Subcutaneous abdominal adipose tissue (tissue), 5 donors: Measurements from ENCODE around the gene SDS.

Source experiments
- H3K27ac ChIP-seq: one replicate; pipeline ENCODE4 v1.7.0; 2013; ENCODE audit warnings: low read depth, mild to moderate bottlenecking, inconsistent platforms, low read length, moderate library complexity
- H3K27me3 ChIP-seq, 5 donors: one replicate each; pipeline ENCODE4 v1.7.0; 2013; ENCODE audit warnings: low read length in 5 of 5, inconsistent platforms in 1 of 5; ENCODE audit not compliant: control insufficient read depth in 5 of 5, insufficient read depth in 4 of 5
- H3K36me3 ChIP-seq, 5 donors: one replicate each; pipeline ENCODE4 v1.7.0; 2013; ENCODE audit warnings: low read length in 5 of 5; ENCODE audit not compliant: control insufficient read depth in 5 of 5, insufficient read depth in 5 of 5
- H3K4me1 ChIP-seq, 5 donors: one replicate each; pipeline ENCODE4 v1.7.0; 2013; ENCODE audit warnings: low read length in 5 of 5, mild to moderate bottlenecking in 3 of 5, moderate library complexity in 1 of 5; ENCODE audit not compliant: control insufficient read depth in 5 of 5, insufficient read depth in 5 of 5
- H3K4me3 ChIP-seq, 5 donors: one replicate each; pipeline ENCODE4 v1.7.0; 2013; ENCODE audit warnings: low read length in 5 of 5, low read depth in 1 of 5
- H3K9ac ChIP-seq, 5 donors: one replicate each; pipeline ENCODE4 v1.7.0; 2013; ENCODE audit warnings: low read length in 5 of 5, mild to moderate bottlenecking in 4 of 5, moderate library complexity in 3 of 5
- H3K9me3 ChIP-seq, 5 donors: one replicate each; pipeline ENCODE4 v1.7.0; 2013; ENCODE audit warnings: low read length in 5 of 5; ENCODE audit not compliant: control insufficient read depth in 5 of 5
- donor health status: healthy.
- donor health status: healthy.
- donor health status: healthy.
- donor health status: healthy.
- donor health status: healthy.

The SDS gene

GRCh38 chr12:113392988-113393579 lies 10.6 kb downstream of the SDS start:
- Histone ChIP-seq H3K27me3 (no peaks in the 10 kb centered on the region), H3K4me1 (no peaks in the 10 kb centered on the region), H3K9ac (no peak overlapping the region), H3K9me3 (peaks cover 0 to 5% (median 2%) of the 10 kb centered on the region in 5 donors), H3K4me3 (no peak overlapping the region), H3K27ac (no peak overlapping the region), H3K36me3 (peaks cover 4 to 37% (median 31%) of the 10 kb centered on the region in 5 donors)

GRCh38 chr12:113392520-113392919 lies 11.2 kb downstream of the SDS start:
- Histone ChIP-seq H3K27me3 (no peaks in the 10 kb centered on the region), H3K9me3 (peaks cover 0 to 5% (median 2%) of the 10 kb centered on the region in 5 donors)

GRCh38 chr12:113391650-113392337 lies 11.9 kb downstream of the SDS start:
- H3K9ac ChIP-seq: no peak overlapping the region
- H3K9me3 ChIP-seq: peaks cover 0 to 5% (median 2%) of the 10 kb centered on the region in 5 donors
- H3K4me3 ChIP-seq: no peak overlapping the region
- peaks cover 4 to 50% (median 42%) of the 10 kb centered on the region in 5 donors for H3K36me3 ChIP-seq
- no peak overlapping the region for H3K27ac ChIP-seq
- H3K27me3 ChIP-seq: no peaks in the 10 kb centered on the region
- H3K4me1 ChIP-seq: no peaks in the 10 kb centered on the region

More at GRCh38 chr12:113392520-113392919, 11.2 kb downstream of the SDS start:
- no peak overlapping the region for H3K27ac ChIP-seq
- H3K36me3 ChIP-seq: peaks cover 4 to 43% (median 35%) of the 10 kb centered on the region in 5 donors
- H3K9ac ChIP-seq: no peak overlapping the region
- H3K4me1 ChIP-seq: no peaks in the 10 kb centered on the region
- H3K4me3 ChIP-seq: no peak overlapping the region

GRCh38 chr12:113391145-113391544 lies 12.5 kb downstream of the SDS start:
- Histone ChIP-seq H3K36me3 (peaks cover 4 to 55% (median 44%) of the 10 kb centered on the region in 5 donors), H3K4me1 (no peaks in the 10 kb centered on the region), H3K27ac (no peak overlapping the region), H3K27me3 (no peaks in the 10 kb centered on the region), H3K4me3 (no peak overlapping the region), H3K9ac (no peak overlapping the region), H3K9me3 (peaks cover 0 to 5% (median 2%) of the 10 kb centered on the region in 5 donors)

GRCh38 chr12:113390064-113391043 lies 13.3 kb downstream of the SDS start:
- H3K36me3 ChIP-seq: peaks cover 4 to 62% (median 49%) of the 10 kb centered on the region in 5 donors
- H3K27me3 ChIP-seq: no peaks in the 10 kb centered on the region
- H3K4me1 ChIP-seq: no peaks in the 10 kb centered on the region
- H3K27ac ChIP-seq: no peak overlapping the region
- H3K9ac ChIP-seq: no peak overlapping the region
- H3K4me3 ChIP-seq: no peak overlapping the region
- peaks cover 0 to 5% (median under 1%) of the 10 kb centered on the region in 5 donors for H3K9me3 ChIP-seq

GRCh38 chr12:113388351-113388750 lies 15.3 kb downstream of the SDS start:
- Histone ChIP-seq H3K27me3 (no peaks in the 10 kb centered on the region), H3K9ac (no peak overlapping the region), H3K27ac (no peak overlapping the region), H3K4me1 (no peaks in the 10 kb centered on the region), H3K36me3 (peaks cover 4 to 82% (median 64%) of the 10 kb centered on the region in 5 donors), H3K9me3 (peaks cover 0 to 4% (median 0%) of the 10 kb centered on the region in 5 donors), H3K4me3 (no peak overlapping the region)

- H3K27ac ChIP-seq: no peak overlapping the region
- no peaks in the 10 kb centered on the region for H3K4me1 ChIP-seq
- H3K36me3 ChIP-seq: peaks cover 4 to 89% (median 67%) of the 10 kb centered on the region in 5 donors
- H3K4me3 ChIP-seq: no peak overlapping the region
- no peaks in the 10 kb centered on the region for H3K27me3 ChIP-seq
- H3K9me3 ChIP-seq: no peaks in the 10 kb centered on the region
- H3K9ac ChIP-seq: no peak overlapping the region
Measured at GRCh38 chr12:113387631-113388030, 16.1 kb downstream of the SDS start.

GRCh38 chr12:113386866-113387566 lies 16.7 kb downstream of the SDS start:
- H3K27me3 ChIP-seq: no peaks in the 10 kb centered on the region
- no peak overlapping the region for H3K4me3 ChIP-seq
- H3K9me3 ChIP-seq: no peaks in the 10 kb centered on the region
- no peak overlapping the region for H3K27ac ChIP-seq
- H3K36me3 ChIP-seq: peaks cover 6 to 94% (median 69%) of the 10 kb centered on the region in 5 donors
- H3K9ac ChIP-seq: no peak overlapping the region
- no peaks in the 10 kb centered on the region for H3K4me1 ChIP-seq

- H3K36me3 ChIP-seq: peaks cover 5 to 95% (median 71%) of the 10 kb centered on the region in 5 donors
Measured at GRCh38 chr12:113385282-113385882, 18.3 kb downstream of the SDS start.

More at GRCh38 chr12:113385282-113385882, 18.3 kb downstream of the SDS start:
- Histone ChIP-seq H3K9me3 (no peaks in the 10 kb centered on the region), H3K27me3 (no peaks in the 10 kb centered on the region), H3K4me3 (no peak overlapping the region), H3K9ac (no peak overlapping the region), H3K27ac (no peak overlapping the region), H3K4me1 (peaks cover 0 to 5% (median 0%) of the 10 kb centered on the region in 5 donors)
